ENCODE results near the gene RAB30. TPM values are rescaled to one million over a fixed set of nuclear protein-coding genes. Genes with fewer than 3 reads are reported as not detected.

Gene RAB30
- total RNA-seq: 10 to 100 TPM; 18.7 to 36.6 (median 27.5) TPM

- whole genome bisulfite sequencing, 2 donors (ENCODE audit: low coverage in 1 of 2): 0 to 1% methylated on average over 3 to 16 of the region's 35 CpGs
- peaks cover 0 to 19% of the 10 kb centered on the region in 2 donors for H3K36me3 ChIP-seq
- H3K4me3 ChIP-seq: peak within 1 kb of the TSS; percentile 55 to 67
- no peaks in the 10 kb centered on the region for H3K9me3 ChIP-seq
- H3K4me1 ChIP-seq: peaks cover 3 to 58% (median 8%) of the 10 kb centered on the region in 3 donors
- no peaks in the 10 kb centered on the region for H3K27me3 ChIP-seq
- H3K27ac ChIP-seq: peak within 1 kb of the TSS; percentile 89 to 96 (median 94)
- ATAC-seq: peak; percentile 99
- peak; percentile 97 for TF ChIP-seq POLR2AphosphoS5 (IDR thresholded peaks at IDR 0.05)
- no peak for TF ChIP-seq EP300 (IDR thresholded peaks at IDR 0.05)
- peak; percentile 71 to 78 for TF ChIP-seq POLR2A (IDR thresholded peaks at IDR 0.05)
- TF ChIP-seq CTCF (IDR thresholded peaks at IDR 0.05): no peak
Measured at GRCh38 chr11:83071567-83072349, at the start of gene RAB30. TSS of gene RAB30 (minus strand) at chr11:83071897. CDS start at chr11:82997316, 74,581 bp downstream.

- Histone ChIP-seq H3K4me3 (no peak overlapping the region), H3K27ac (no peak overlapping the region), H3K36me3 (no peaks in the 10 kb centered on the region), H3K9me3 (no peaks in the 10 kb centered on the region), H3K27me3 (no peaks in the 10 kb centered on the region), H3K4me1 (peaks cover 0 to 24% (median 0%) of the 10 kb centered on the region in 3 donors)
- TF ChIP-seq CTCF (IDR thresholded peaks at IDR 0.05) (no peak), POLR2AphosphoS5 (IDR thresholded peaks at IDR 0.05) (no peak), EP300 (IDR thresholded peaks at IDR 0.05) (no peak), POLR2A (IDR thresholded peaks at IDR 0.05) (no peak)
- no peak for ATAC-seq
Measured at GRCh38 chr11:83120327-83120726, 48.6 kb upstream of the RAB30 start.

- Histone ChIP-seq H3K4me3 (no peak overlapping the region), H3K9me3 (no peaks in the 10 kb centered on the region), H3K36me3 (no peaks in the 10 kb centered on the region), H3K4me1 (peaks cover 0 to 27% (median 0%) of the 10 kb centered on the region in 3 donors), H3K27me3 (no peaks in the 10 kb centered on the region), H3K27ac (no peak overlapping the region)
- ATAC-seq: no peak
- no peak for TF ChIP-seq EP300 (IDR thresholded peaks at IDR 0.05)
- TF ChIP-seq CTCF (IDR thresholded peaks at IDR 0.05): no peak
- no peak for TF ChIP-seq POLR2AphosphoS5 (IDR thresholded peaks at IDR 0.05)
- TF ChIP-seq POLR2A (IDR thresholded peaks at IDR 0.05): no peak
- WGBS, 2 donors (ENCODE audit: low coverage in 1 of 2): 66 to 79% methylated on average over 3 of the region's 3 CpGs
Measured at GRCh38 chr11:83119216-83119615, 47.5 kb upstream of the RAB30 start.

- H3K9me3 ChIP-seq: no peaks in the 10 kb centered on the region
- TF ChIP-seq EP300 (IDR thresholded peaks at IDR 0.05) (no peak), POLR2A (IDR thresholded peaks at IDR 0.05) (no peak), POLR2AphosphoS5 (IDR thresholded peaks at IDR 0.05) (no peak), CTCF (IDR thresholded peaks at IDR 0.05) (no peak)
- ATAC-seq: no peak
- peaks cover 0 to 27% (median 0%) of the 10 kb centered on the region in 3 donors for H3K4me1 ChIP-seq
- H3K27me3 ChIP-seq: no peaks in the 10 kb centered on the region
- H3K27ac ChIP-seq: no peak overlapping the region
- H3K36me3 ChIP-seq: no peaks in the 10 kb centered on the region
- H3K4me3 ChIP-seq: no peak overlapping the region
Measured at GRCh38 chr11:83118814-83119213, 47.1 kb upstream of the RAB30 start.

All from gastroesophageal sphincter (tissue), 4 donors.